ENCODE measurements around the gene PLXNA4. TPM values are rescaled to one million over a fixed set of nuclear protein-coding genes. Genes with fewer than 3 reads are reported as not detected.

PLXNA4 gene
- total RNA-seq, 2 donors from 2014 or later = 0.41 to 2.8 TPM

GRCh38 chr7:132161976-132162375 is 414.3 kb downstream of the PLXNA4 start:
- 82% methylated on average over 8 of the region's 8 CpGs for WGBS
- Histone ChIP-seq H3K36me3 (no peaks in the 10 kb centered on the region), H3K4me1 (replicated peaks) (no peaks in the 10 kb centered on the region), H3K9me3 (no peaks in the 10 kb centered on the region), H3K27me3 (replicated peaks; ENCODE audit: insufficient read depth) (no peaks in the 10 kb centered on the region), H3K4me3 (no peak overlapping the region), H3K27ac (no peak overlapping the region)
- no peak for DNase-seq (ENCODE audit: low spot score)
- intact Hi-C loops (cut with DNase I) = no loop called here
- no peak for TF ChIP-seq POLR2A (IDR thresholded peaks at IDR 0.05)
- TF ChIP-seq POLR2AphosphoS5 (IDR thresholded peaks at IDR 0.05) = no peak

GRCh38 chr7:132161533-132161915 is 414.7 kb downstream of the PLXNA4 start:
- TF ChIP-seq POLR2AphosphoS5 (IDR thresholded peaks at IDR 0.05) = no peak
- no peak for TF ChIP-seq CTCF (IDR thresholded peaks at IDR 0.05)
- TF ChIP-seq POLR2A (IDR thresholded peaks at IDR 0.05) = no peak
- intact Hi-C loops (cut with DNase I) = no loop called here
- Histone ChIP-seq H3K9me3 (no peaks in the 10 kb centered on the region), H3K4me1 (replicated peaks) (no peaks in the 10 kb centered on the region), H3K27me3 (replicated peaks; ENCODE audit: insufficient read depth) (no peaks in the 10 kb centered on the region), H3K27ac (no peak overlapping the region), H3K4me3 (no peak overlapping the region), H3K36me3 (no peaks in the 10 kb centered on the region)
- WGBS = 95% methylated on average over 11 of the region's 12 CpGs
- no peak for DNase-seq (ENCODE audit: low spot score)

- no peaks in the 10 kb centered on the region for H3K9me3 ChIP-seq
- 69% methylated on average over 10 of the region's 10 CpGs for WGBS
- H3K36me3 ChIP-seq = no peaks in the 10 kb centered on the region
- H3K27me3 ChIP-seq (replicated peaks; ENCODE audit: insufficient read depth) = no peaks in the 10 kb centered on the region
- no peak overlapping the region for H3K4me3 ChIP-seq
- no peak for TF ChIP-seq CTCF (IDR thresholded peaks at IDR 0.05)
- no peak for TF ChIP-seq POLR2AphosphoS5 (IDR thresholded peaks at IDR 0.05)
- TF ChIP-seq POLR2A (IDR thresholded peaks at IDR 0.05) = no peak
- intact Hi-C loops (cut with DNase I) = no loop called here
- H3K27ac ChIP-seq = no peak overlapping the region
- H3K4me1 ChIP-seq (replicated peaks) = no peaks in the 10 kb centered on the region
- peak; percentile 17 for DNase-seq (ENCODE audit: low spot score)
Measured at GRCh38 chr7:132160611-132161532, 415.4 kb downstream of the PLXNA4 start.

- Histone ChIP-seq H3K4me3 (no peak overlapping the region), H3K27ac (no peak overlapping the region), H3K4me1 (replicated peaks) (no peaks in the 10 kb centered on the region), H3K9me3 (no peaks in the 10 kb centered on the region), H3K27me3 (replicated peaks; ENCODE audit: insufficient read depth) (no peaks in the 10 kb centered on the region), H3K36me3 (no peaks in the 10 kb centered on the region)
- DNase-seq (ENCODE audit: low spot score) = no peak
- no peak for TF ChIP-seq CTCF (IDR thresholded peaks at IDR 0.05)
- TF ChIP-seq POLR2A (IDR thresholded peaks at IDR 0.05) = no peak
- TF ChIP-seq POLR2AphosphoS5 (IDR thresholded peaks at IDR 0.05) = no peak
- 100% methylated on average over 3 of the region's 3 CpGs for WGBS
- intact Hi-C loops (cut with DNase I) = no loop called here
Measured at GRCh38 chr7:132158841-132159240, 417.4 kb downstream of the PLXNA4 start.

GRCh38 chr7:132158166-132158565 is 418.1 kb downstream of the PLXNA4 start:
- Histone ChIP-seq H3K36me3 (no peaks in the 10 kb centered on the region), H3K4me3 (no peak overlapping the region), H3K4me1 (replicated peaks) (no peaks in the 10 kb centered on the region), H3K27ac (no peak overlapping the region), H3K27me3 (replicated peaks; ENCODE audit: insufficient read depth) (no peaks in the 10 kb centered on the region), H3K9me3 (no peaks in the 10 kb centered on the region)
- TF ChIP-seq POLR2AphosphoS5 (IDR thresholded peaks at IDR 0.05) (peak; percentile 28), CTCF (IDR thresholded peaks at IDR 0.05) (no peak)
- DNase-seq (ENCODE audit: low spot score) = no peak
- 86% methylated on average over 2 of the region's 2 CpGs for WGBS
- intact Hi-C loops (cut with DNase I) = no loop called here

All from prostate gland (tissue), 2 donors.